Measurements from ENCODE around the gene ICE1. TPM values are rescaled to one million over a fixed set of nuclear protein-coding genes. Genes with fewer than 3 reads are reported as not detected.

Gene ICE1
- total and polyA plus RNA-seq, 2 of the 4 experiments (the other 2 are of a cell fraction) = 9.0 to 18.5 TPM

GRCh38 chr5:5401095-5401494 is 21.4 kb upstream of the ICE1 start:
- no TSS peak for BruUV-seq (replicated peaks)

More at GRCh38 chr5:5401095-5401494, 21.4 kb upstream of the ICE1 start:
- Histone ChIP-seq H2BK20ac (ENCODE audit: low read depth, low read length) (no peak overlapping the region), H4K20me1 (ENCODE audit: insufficient read depth, low read length) (no peaks in the 10 kb centered on the region), H3K4me3 (ENCODE audit: insufficient read depth, low read depth, low read length) (no peak overlapping the region), H4K91ac (ENCODE audit: insufficient read depth, low read depth, low read length) (no peak overlapping the region), H2BK120ac (ENCODE audit: low read depth, low read length) (no peak overlapping the region), H3K36me3 (ENCODE audit: control insufficient read depth, insufficient read depth, low read length) (no peaks in the 10 kb centered on the region), H3K9me3 (ENCODE audit: control insufficient read depth, insufficient read depth, low read length) (no peaks in the 10 kb centered on the region), H3K79me1 (ENCODE audit: low read depth in 1 of 2, low read length in 2 of 2) (no peaks in the 10 kb centered on the region), H3K27ac (ENCODE audit: insufficient read depth, low read length) (no peak overlapping the region), H3K23ac (ENCODE audit: low read depth, low read length) (no peak overlapping the region), H2AFZ (replicated peaks; ENCODE audit: low read length, poor library complexity) (no peak overlapping the region), H3K4ac (ENCODE audit: low read depth, low read length) (no peak overlapping the region), H3K14ac (replicated peaks; ENCODE audit: low read depth, low read length) (no peak overlapping the region), H3K4me2 (ENCODE audit: low read depth, low read length) (no peak overlapping the region), H3K56ac (ENCODE audit: extremely low read depth, insufficient read depth, low read length) (no peak overlapping the region), H3K9me1 (ENCODE audit: insufficient read depth, low read length) (no peaks in the 10 kb centered on the region), H2AK9ac (replicated peaks; ENCODE audit: low read depth, low read length, poor library complexity) (no peak overlapping the region), H4K5ac (ENCODE audit: low read depth, low read length) (no peak overlapping the region), H3K9ac (ENCODE audit: low read depth, low read length) (no peak overlapping the region), H3K27me3 (ENCODE audit: control insufficient read depth, insufficient read depth, low read length) (no peaks in the 10 kb centered on the region), H2BK5ac (ENCODE audit: low read depth, low read length, poor library complexity, severe bottlenecking) (no peak overlapping the region), H3K4me1 (ENCODE audit: control insufficient read depth, insufficient read depth, low read length) (no peaks in the 10 kb centered on the region), H3K18ac (ENCODE audit: low read depth, low read length) (no peak overlapping the region), H2BK15ac (ENCODE audit: low read depth, low read length) (no peak overlapping the region), H2AK5ac (ENCODE audit: low read depth, low read length) (no peak overlapping the region), H4K8ac (ENCODE audit: low read depth in 2 of 2, low read length in 2 of 2) (no peak overlapping the region)
- ChIA-PET POLR2A (ENCODE audit: unreplicated experiment) (no interaction called here), CTCF (no interaction called here)
- intact Hi-C loops (cut with micrococcal nuclease) = no loop called here
- no peak for TF ChIP-seq NFE2L2 (IDR thresholded peaks at IDR 0.05; ENCODE audit: low read depth, low read length)
- no peak for TF ChIP-seq CEBPB (IDR thresholded peaks at IDR 0.05; ENCODE audit: low read depth, low read length)
- TF ChIP-seq USF2 (IDR thresholded peaks at IDR 0.05; ENCODE audit: low read depth, low read length) = no peak
- no peak for ATAC-seq (ENCODE audit: low read depth)
- DNase-seq = no peak
- in situ Hi-C loops (cut with MboI; ENCODE audit: low sequenced_read_pairs) = no loop called here
- dilution Hi-C loops (cut with HindIII; ENCODE audit: low sequenced_read_pairs, unreplicated experiment) = no loop called here
- no CpG with 5 or more reads among the region's 8 CpGs for WGBS, 2 experiments (ENCODE audit: extremely low coverage in 2 of 2, insufficient read length in 1 of 2)
